Measurements from ENCODE around the gene YWHAQ. TPM values are rescaled to one million over a fixed set of nuclear protein-coding genes. Genes with fewer than 3 reads are reported as not detected.
"Not testable (repeated sequence)": the region's sequence is repeated elsewhere in the genome, so short reads cannot be mapped to it uniquely, and the experiment has no call there.

Gene YWHAQ
- total RNA-seq, 2 donors from 2014 or later, result 118 to 207 TPM

DNA sequence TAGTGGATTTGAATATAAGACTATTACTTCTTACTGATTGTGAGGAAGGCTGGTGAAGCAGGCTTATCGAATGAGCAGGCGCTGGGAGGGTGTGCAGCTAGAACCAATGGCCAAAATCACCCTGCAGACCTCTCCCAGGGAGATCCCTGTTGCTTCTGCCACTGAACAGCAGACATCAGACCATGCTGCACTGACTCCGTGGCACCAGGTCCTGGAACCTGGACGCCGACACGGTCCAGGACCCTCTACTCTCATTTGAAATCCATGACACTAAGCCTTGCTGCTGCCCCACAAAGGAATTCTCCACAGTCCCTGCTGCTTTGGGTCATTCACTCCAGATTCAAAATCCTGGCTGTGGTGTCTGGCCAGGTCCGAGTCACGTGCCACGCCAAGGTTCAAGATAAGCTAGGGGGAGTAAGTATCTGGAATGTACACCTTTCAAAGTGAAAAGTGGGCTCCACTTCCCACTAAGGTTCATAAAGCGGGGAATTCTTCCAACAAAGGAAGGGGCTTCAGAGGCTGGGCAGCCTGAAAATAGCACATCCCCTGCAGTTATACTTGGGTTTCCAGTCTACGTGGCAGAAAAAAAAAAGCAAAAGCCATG lies 9.0 kb upstream of the YWHAQ start:
- DNase-seq (no peak), ATAC-seq (no peak)
- intact Hi-C loops (cut with DNase I), result no loop called here

DNA sequence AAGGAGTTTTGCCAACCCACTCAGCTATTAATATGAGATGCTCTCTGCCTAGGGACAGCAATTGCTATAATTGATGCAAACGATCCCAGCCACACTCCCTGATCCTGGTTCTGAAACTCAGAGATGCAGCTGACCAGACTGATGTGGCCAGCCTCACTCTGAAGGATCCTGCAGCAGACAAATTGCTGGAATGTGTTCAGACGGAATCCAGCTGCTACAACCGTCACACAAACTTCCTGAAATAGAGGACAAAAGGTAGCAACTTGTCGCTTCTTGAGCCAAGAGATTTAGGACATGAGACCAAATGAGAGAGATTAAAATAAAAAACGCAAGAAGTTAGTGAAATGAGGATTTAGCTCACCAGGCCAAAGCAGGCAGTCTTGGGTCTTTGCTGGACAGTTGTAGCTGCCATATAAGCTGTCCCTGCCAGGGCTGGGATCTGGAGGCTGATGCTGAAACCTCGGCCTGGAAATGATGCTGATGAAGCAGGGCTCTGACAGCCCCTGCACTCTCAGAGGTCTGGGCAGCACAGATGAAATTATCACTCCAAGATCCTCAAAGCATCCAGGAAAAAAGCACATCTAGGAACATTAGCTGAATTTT lies 8.3 kb upstream of the YWHAQ start:
- ATAC-seq, result peak in 1 of 2 donors; percentile 41
- intact Hi-C loops (cut with DNase I), result no loop called here
- DNase-seq, result no peak

DNA sequence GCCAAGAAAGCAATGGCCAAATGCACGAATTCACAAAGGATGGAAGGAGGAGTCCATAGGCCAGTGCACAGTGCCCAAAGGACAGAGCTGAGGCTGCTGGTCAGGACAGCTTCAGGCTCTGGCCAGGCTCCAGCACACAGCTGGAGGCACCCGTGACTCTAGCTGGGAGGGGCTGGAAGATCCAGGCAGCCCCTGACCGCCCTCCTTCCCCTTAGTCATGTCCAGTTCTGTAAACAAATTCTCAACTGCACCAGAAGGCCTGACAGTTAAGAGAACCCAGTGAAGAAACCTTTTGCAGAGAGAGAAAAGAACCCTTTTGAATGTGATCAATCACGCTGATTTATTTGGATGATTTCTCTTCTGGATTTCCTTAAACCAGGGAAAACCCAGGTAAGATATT lies 7.7 kb upstream of the YWHAQ start:
- peak; percentile 87 to 95 for ATAC-seq
- peak; percentile 84 for DNase-seq
- intact Hi-C loops (cut with DNase I), result no loop called here

DNA sequence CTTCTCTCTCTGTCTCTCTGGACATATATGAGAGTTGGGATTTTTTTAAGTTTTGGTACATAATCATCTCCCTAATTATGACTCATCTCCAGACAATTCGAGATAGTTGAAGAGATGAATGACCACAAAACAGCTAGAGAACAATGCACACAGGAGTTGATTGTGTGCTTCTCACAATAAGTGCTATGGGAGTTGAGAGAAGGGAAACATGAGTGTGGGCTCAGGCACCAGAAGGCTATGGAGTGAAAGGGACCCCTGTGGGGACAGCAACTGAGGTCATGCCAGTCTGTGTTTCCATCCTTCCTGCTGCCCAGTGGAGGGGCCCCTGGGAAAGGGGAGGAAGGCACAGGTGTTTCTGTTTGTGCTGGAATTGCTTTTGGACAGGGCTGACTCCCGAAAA lies 6.5 kb upstream of the YWHAQ start:
- DNase-seq, result no peak
- no peak for ATAC-seq
- intact Hi-C loops (cut with DNase I), result no loop called here

DNA sequence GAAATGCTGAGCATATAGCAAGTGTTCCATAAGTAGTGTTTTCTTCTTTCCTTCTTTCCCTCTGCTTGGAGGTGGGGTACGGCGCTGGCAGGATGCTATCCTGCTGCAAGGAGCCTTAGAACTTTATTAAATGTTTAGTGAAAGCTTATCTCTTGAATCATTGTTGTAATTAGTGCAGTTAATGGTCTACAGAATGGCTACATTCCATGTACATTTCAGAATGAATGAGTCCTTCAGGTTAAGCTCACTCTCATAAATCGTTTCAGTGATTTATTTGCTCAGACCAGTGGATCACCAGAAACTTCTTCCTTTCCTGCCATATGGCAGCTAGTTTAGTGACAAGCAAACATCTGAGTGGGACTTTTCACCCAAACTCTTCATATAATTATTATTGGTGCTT lies 3.3 kb upstream of the YWHAQ start:
- ATAC-seq (no peak), DNase-seq (no peak)
- intact Hi-C loops (cut with DNase I), result loop anchor here in 1 of 2 donors (5.0 kb wide), 1 partner anchor 78 kb away; no protein-coding TSS in a partner anchor

DNA sequence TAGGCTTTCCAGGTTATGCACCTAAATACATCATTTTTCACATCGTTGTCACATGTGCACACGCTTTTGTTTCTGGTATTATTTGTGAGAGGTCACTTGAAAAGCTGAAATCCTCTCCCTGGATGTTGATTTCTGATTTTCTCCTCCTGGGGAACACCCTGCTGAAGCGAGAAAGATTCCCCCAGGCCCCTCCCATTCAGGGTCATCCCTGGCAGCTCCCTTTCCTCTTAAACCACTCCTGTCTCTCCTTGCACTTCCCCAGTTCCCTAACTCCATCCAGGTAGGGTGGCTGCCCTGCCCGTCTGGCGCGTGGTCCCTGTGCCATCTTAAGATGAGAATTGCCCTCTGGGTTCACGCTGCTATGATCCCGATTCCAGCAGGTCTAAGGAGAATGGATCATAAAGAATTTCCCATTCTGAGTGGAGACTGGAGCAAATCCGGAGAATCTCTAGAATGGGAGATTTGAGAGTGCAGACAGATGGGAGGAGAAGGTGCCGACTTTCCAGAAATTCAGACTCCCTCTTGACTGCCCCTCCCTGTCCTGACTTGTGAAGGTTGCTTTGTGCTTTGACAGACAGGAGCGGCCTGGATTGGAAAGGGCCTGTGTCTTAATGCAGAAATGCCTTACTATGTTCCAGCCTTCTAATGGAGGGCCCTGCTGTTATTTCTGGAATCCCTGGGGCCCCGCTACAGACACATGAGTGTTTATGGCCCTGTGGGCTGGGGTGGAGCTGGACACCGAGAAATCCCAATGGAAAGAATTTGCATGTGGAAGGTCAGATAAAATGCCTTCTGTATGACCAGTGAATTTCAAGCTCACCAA lies 1.3 kb upstream of the YWHAQ start:
- ATAC-seq (no peak), DNase-seq (no peak)
- intact Hi-C loops (cut with DNase I), result loop anchor here in 1 of 2 donors (5.0 kb wide), 1 partner anchor 80 kb away; no protein-coding TSS in a partner anchor

DNA sequence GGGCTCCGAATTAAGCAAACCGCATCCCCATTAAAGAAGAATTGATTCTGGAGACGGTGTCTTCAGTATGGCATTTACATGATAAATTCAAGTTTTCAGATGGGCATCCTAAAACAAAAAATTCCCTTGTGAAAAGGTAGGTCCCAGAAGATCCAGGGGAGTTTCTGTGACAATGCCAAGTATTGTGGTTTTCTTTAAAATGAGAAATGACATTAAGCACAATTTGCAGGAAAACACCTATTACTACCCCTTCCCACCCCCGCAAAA lies 689 bp upstream of the YWHAQ start:
- intact Hi-C loops (cut with DNase I), result loop anchor here in 1 of 2 donors (5.0 kb wide), 1 partner anchor 81 kb away; no protein-coding TSS in a partner anchor
- DNase-seq, result no peak
- no peak for ATAC-seq

DNA sequence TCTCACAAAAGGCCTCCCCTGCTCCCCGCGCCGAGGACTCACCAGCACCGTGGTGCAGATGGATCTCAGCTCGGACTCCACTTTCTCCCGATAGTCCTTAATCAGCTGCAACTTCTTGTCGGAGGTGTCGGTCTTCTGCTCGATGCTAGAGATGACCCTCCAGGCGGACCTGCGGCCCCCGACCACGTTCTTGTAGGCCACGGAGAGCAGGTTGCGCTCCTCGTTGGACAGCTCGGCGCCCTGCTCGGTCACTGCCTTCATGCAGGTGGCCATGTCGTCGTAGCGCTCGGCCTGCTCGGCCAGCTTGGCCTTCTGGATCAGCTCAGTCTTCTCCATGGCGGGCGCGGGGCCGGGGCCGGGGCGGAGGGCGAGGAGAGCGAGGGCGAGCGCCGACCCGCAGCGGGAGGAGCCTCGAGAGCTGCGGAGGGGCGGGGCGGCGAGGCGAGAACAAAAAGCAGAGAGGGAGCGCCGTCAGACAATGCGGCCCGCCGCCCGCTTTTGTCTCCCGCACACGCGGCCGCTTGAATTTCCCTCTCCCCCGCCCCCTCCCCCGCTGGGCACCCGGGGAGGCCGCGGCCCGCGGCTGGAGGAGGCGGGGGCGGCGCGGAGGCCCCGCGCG lies 571 bp downstream of the YWHAQ start:
- intact Hi-C loops (cut with DNase I), result loop anchor here in 1 of 2 donors (5.0 kb wide), 1 partner anchor 82 kb away; no protein-coding TSS in a partner anchor
- DNase-seq (peak; percentile 82), ATAC-seq (peak; percentile 53 to 65)

DNA sequence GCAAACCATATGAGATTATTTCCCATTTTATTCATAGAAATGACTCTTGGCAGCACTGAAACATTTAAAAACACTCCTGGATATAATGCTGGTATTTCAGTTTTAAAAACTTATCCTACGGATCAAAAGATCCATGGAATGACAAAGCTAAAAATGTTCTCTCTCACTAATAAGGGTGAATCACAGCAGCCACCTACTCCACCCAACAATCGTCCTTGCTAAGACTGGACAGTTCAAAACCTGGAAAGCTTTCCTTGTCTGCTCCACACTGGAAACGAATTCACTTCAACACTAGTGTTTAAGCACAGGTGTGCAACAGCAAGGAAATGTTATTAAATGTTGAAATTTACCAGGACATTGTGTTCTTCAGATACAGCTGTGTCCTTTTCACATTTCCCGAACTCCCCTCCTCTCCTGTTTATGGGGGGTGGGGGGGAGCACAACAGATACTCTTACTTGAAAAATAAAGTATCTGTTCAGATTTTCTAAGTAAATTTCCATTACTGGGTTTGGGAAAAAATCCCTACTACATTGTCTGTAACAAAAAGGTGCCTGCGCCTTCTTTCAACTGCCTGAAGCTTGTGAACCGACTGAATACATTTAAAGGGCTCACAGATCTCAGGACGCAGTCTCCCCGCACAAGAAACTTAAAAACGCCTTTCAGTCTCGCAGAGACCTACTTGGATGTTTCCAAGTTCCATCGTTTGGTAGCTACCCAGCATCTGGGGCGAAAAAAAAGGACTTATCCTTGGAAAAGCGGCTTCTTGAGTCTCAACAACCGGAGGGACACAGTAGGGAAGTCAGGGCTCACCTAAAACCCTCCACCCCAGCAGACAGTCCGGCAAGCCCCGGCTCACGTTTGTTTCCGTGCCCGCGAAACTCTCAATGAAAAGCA lies 1.3 kb downstream of the YWHAQ start:
- no peak for DNase-seq
- intact Hi-C loops (cut with DNase I), result loop anchor here in 1 of 2 donors (5.0 kb wide), 2 partner anchors 72 to 83 kb away; partner anchors contain the start of gene ADAM17
- ATAC-seq, result peak in 1 of 2 donors; percentile 6

DNA sequence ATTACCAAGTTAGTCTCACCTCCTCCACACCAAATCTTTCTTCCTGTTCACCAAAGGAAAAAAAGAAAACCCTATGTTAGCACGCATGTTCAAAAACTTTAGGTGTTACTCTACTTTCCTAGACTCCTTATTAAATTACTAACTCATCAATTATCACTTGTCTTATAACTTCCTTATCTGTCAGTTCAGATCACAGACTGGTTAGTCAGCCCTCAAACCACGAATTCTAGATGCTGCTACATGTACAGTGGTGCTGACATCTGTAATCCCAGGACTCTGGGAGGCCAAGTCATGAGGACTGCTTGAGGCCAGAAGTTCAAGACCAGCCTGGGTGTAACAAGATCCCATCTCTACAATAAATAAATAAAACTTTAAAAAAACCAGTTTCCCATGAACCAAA lies 3.5 kb downstream of the YWHAQ start:
- intact Hi-C loops (cut with DNase I), result loop anchor here in 1 of 2 donors (5.0 kb wide), 1 partner anchor 70 kb away; the partner anchor contains the start of gene ADAM17

DNA sequence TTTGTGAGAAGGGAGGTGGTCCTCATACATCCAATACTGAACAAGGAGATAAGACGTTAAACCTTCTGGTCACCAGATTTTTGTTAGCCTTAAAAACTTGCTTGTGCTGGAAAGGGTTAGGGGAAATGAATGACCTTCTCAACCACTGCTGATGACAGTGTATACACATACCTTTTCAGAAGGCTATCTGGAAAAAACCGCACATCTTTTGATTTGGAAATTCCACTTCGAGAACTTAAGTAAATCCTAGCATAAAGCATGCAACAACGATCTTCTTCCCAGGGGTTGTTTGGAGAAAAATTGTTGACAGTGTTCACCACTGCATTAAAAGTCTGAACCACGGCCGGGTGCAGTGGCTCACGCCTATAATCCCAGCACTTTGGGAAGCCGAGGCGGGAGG lies 7.6 kb downstream of the YWHAQ start:
- intact Hi-C loops (cut with DNase I), result no loop called here
- DNase-seq (no peak), ATAC-seq (no peak)

More for the DNA sequence above, 3.5 kb downstream of the YWHAQ start:
- no peak for ATAC-seq
- DNase-seq, result no peak

DNA sequence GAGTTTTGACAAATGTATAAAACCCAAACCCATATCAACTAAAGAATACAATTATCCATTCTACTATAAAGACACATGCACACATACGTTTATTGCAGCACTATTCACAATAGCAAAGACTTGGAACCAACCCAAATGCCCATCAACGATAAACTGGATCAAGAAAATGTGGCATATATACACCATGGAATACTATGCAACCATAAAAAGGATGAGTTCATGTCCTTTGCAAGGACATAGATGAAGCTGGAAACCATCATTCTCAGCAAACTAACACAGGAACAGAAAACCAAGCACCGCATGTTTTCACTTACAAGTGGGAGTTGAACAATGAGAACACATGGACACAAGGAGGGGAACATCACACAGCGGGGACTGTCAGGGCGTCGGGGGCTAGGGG lies 9.1 kb downstream of the YWHAQ start:
- DNase-seq; ATAC-seq; intact Hi-C loops (cut with DNase I): not testable (repeated sequence)

DNA sequence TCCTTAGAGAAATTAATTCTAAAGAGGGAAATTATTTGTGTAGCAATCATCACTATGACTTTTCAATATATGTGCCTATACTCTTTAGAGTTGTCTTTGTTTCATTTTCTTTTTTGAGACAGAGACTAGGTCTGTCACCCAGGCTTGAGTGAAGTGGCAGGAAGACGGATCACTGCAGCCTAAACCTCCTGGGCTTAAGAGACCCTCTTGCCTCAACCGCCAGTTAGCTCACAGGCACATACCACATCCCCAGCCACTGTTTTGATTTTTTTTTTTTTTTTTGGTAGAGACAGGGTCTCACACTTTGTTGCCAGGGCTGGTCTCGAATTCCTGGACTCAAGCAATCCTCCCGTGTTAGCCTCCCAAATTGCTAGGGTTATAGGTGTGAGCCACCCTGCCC lies 12.4 kb downstream of the YWHAQ start:
- DNase-seq (no peak), ATAC-seq (no peak)
- intact Hi-C loops (cut with DNase I), result no loop called here

DNA sequence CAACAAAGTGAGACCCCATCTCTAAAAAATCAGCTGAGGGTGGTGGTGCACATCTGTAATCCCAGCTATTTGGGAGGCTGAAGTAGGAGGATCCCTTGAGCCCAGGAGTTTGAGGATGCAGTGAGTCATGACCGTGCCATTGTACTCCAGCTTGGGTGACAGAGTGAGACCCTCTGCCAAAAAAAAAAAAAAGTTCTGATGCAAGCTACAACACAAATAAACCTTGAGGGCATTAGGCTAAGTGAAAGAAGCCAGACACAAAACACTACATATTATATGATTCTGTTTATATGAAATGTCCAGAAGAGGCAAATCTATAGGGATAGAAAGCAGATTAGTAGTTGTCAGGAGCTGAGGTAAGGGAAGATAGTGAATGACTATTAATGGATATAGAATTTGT lies 13.0 kb downstream of the YWHAQ start:
- ATAC-seq, result no peak
- intact Hi-C loops (cut with DNase I), result no loop called here
- no peak for DNase-seq

DNA sequence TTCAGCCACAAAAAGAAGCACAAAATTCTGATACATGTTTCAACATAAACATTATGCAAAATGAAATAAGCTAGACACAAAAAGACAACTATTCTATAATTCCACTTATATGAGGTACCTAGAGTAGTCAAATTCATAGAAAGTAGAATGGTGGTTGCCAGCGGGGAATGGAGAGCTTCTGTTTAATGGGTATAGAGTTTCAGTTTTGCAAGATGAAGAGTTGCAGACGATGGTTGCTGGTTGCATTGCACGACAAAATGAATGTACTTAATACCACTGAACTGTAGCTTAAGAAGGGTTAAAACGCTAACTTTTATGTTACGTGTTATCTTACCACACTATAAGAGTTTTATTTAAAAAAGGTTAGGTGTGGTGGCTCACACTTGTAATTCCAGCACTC lies 13.5 kb downstream of the YWHAQ start:
- intact Hi-C loops (cut with DNase I), result no loop called here

DNA sequence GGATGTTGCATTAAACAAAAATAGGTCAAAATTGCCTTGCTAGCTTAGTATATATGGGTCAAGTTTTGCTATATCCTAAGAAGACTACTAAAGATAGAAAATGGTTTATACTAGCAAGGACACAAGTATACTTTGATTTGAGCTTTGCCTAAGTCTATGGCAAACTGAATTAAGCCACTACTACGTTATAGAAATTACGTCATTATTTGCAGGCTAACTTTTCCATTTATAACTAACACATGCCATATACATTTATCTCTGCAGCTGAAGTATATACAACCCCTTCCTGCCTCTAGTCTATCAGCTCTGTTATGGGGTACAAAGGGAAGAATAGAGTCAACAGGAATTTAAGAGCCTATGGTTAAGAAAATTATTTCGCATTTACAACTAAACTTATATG lies 16.2 kb downstream of the YWHAQ start:
- DNase-seq, result no peak
- no peak for ATAC-seq
- intact Hi-C loops (cut with DNase I), result no loop called here

More for the DNA sequence above, 13.5 kb downstream of the YWHAQ start:
- no peak for ATAC-seq
- DNase-seq, result no peak

DNA sequence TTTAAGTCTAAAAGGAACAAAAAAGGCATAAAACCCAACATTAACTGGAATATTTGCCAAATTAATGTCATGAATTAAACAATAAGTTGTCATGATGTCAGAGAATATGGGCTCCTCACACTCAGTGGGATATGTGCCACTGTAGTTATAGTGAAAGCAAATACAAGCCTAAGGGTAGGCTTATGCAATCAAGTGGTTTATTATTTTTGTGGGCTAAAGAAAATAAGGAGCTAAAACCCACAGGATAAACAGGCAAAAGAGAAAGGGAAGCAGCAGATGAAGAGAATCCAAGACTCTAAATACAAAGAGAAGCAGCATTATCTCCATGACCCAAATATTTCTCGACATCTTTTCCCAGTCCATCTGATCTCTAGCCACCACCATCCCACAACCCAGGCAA lies 17.5 kb downstream of the YWHAQ start:
- DNase-seq (no peak), ATAC-seq (peak; percentile 38 to 68)
- intact Hi-C loops (cut with DNase I), result no loop called here

DNA sequence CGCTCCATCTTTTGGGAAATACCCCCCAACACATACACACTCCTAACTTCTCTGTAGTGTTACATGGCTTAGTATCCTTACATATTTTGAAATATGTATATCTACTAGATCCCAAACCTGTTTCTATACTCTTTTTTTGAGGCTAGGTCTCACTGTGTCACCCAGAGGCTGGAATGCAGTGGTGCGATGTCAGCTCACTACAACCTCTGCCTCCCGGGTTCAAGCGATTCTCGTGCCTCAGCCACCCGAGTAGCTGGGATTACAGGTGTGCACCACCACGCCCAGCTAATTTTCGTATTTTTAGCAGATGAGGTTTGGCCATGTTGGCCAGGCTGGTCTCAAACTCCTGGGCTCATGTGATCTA lies 19.3 kb downstream of the YWHAQ start:
- ATAC-seq; intact Hi-C loops (cut with DNase I); DNase-seq: not testable (repeated sequence)

Data from left cardiac atrium (tissue), 4 donors.